ENCODE measurements around the gene OGT. TPM values are rescaled to one million over a fixed set of nuclear protein-coding genes. Genes with fewer than 3 reads are reported as not detected.

Gene OGT
- total RNA-seq, 1 donor from 2014 or later = 49.6 TPM

- peak; percentile 11 for TF ChIP-seq CTCF (conservative IDR thresholded peaks at IDR 0.05; ENCODE audit: low read depth, low read length)
- H3K4me3 ChIP-seq (ENCODE audit: low read depth, low read length) = no peak overlapping the region
These were observed 84.0 kb downstream of the OGT start for GRCh38 chrX:71616672-71617529.

GRCh38 chrX:71617742-71618141, 84.8 kb downstream of the OGT start:
- no peak for TF ChIP-seq CTCF (conservative IDR thresholded peaks at IDR 0.05; ENCODE audit: low read depth, low read length)
- H3K4me3 ChIP-seq (ENCODE audit: low read depth, low read length) = no peak overlapping the region

More at GRCh38 chrX:71616672-71617529, 84.0 kb downstream of the OGT start:
- DNase-seq (ENCODE audit: low read depth) = no peak

GRCh38 chrX:71618303-71618721, 85.4 kb downstream of the OGT start, which contains the start of gene CXCR3:
TSS of gene CXCR3 (minus strand) at chrX:71618511. CDS start at chrX:71618449, 62 bp downstream.
- no peak for TF ChIP-seq CTCF (conservative IDR thresholded peaks at IDR 0.05; ENCODE audit: low read depth, low read length)

More at GRCh38 chrX:71617742-71618141, 84.8 kb downstream of the OGT start:
- no peak for DNase-seq (ENCODE audit: low read depth)

GRCh38 chrX:71618787-71619186, 85.9 kb downstream of the OGT start:
- H3K4me3 ChIP-seq (ENCODE audit: low read depth, low read length) = no peak overlapping the region
- no peak for TF ChIP-seq CTCF (conservative IDR thresholded peaks at IDR 0.05; ENCODE audit: low read depth, low read length)
- DNase-seq (ENCODE audit: low read depth) = no peak

More at GRCh38 chrX:71618303-71618721, 85.4 kb downstream of the OGT start, which contains the start of gene CXCR3:
- DNase-seq (ENCODE audit: low read depth) = no peak
- H3K4me3 ChIP-seq (ENCODE audit: low read depth, low read length) = no peak within 1 kb of the TSS

- H3K4me3 ChIP-seq (ENCODE audit: low read depth, low read length) = no peak overlapping the region
- no peak for DNase-seq (ENCODE audit: low read depth)
- TF ChIP-seq CTCF (conservative IDR thresholded peaks at IDR 0.05; ENCODE audit: low read depth, low read length) = no peak
These were observed 86.3 kb downstream of the OGT start for GRCh38 chrX:71619193-71619592.

GRCh38 chrX:71619986-71620385, 87.1 kb downstream of the OGT start:
- DNase-seq (ENCODE audit: low read depth) = no peak
- H3K4me3 ChIP-seq (ENCODE audit: low read depth, low read length) = no peak overlapping the region
- no peak for TF ChIP-seq CTCF (conservative IDR thresholded peaks at IDR 0.05; ENCODE audit: low read depth, low read length)

Measured in epithelial cell of proximal tubule (primary cell).